NB4 (cell line): Measurements from ENCODE around the gene NXT1.

Experiments
- MYC ChIP-seq: IDR thresholded peaks from 2 replicates; pipeline ENCODE4 v1.6.1; 2011; ENCODE audit warnings: low read depth, low read length
- POLR2A ChIP-seq: IDR thresholded peaks from 2 replicates; pipeline ENCODE4 v1.6.1; 2011; ENCODE audit warnings: mild to moderate bottlenecking; ENCODE audit not compliant: insufficient read length; ENCODE audit errors: extremely low read depth

DNA sequence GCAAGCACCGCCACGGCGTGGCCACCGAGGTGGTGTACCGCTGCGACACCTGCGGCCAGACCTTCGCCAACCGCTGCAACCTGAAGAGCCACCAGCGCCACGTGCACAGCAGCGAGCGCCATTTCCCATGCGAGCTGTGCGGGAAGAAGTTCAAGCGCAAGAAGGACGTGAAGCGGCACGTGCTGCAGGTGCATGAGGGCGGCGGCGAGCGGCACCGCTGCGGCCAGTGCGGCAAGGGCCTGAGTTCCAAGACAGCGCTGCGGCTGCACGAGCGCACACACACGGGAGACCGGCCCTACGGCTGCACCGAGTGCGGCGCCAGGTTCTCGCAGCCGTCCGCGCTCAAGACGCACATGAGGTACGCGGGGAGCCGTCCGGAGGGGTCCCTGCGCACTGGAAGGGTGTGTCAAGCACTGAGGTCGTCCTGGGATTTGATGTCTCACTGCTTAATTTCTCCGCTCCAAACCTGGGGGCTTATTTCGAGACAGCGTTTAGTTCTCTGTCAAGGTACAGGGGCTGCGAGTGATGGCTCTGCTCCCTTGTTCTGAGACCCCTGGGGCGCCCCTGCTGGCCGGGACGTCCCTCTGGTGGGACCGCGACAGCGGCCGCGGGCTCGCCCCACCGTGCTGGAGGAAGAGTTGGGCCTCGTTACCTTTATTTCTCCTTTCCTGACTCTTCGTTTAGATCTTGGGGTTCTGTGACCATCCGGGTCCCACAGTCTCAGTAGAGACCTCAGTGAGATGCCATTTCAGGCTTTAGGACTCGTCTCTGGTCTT is 15.0 kb downstream of the NXT1 start:
- no peak for TF ChIP-seq POLR2A
- TF ChIP-seq MYC: no peak
